Measurements from ENCODE around the gene NF1. TPM values are rescaled to one million over a fixed set of nuclear protein-coding genes. Genes with fewer than 3 reads are reported as not detected.
"Not testable (repeated sequence)": the region's sequence is repeated elsewhere in the genome, so short reads cannot be mapped to it uniquely, and the experiment has no call there.

NF1 gene
- polyA plus RNA-seq, 1 donor from 2014 or later: 10.0 TPM

DNA sequence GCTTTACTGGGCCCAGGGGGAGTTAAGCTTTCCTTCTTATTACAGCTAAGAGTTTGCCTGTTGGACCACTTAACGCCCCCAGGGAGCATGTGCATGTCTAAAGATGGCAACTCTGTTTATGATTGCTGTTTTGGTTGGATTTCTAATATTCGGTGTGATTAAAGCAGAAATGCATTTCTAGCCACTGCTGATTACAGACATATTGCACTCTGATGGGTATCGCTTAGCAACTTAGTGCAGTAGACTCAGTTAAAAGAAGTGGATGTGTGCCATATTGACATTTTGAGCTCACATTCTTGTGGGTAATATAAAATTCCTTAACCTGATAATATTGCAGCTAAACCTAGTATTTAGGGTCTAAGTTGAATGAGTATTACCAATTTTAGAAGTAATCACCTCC lies 4.2 kb downstream of the NF1 start:
- Mint-ChIP-seq H3K36me3 (no peaks in the 10 kb centered on the region), H3K27me3 (no peaks in the 10 kb centered on the region), H3K4me1 (peaks cover 10 to 22% (median 10%) of the 10 kb centered on the region in 3 donors), H3K4me3 (peak overlapping the region in 1 of 4 donors; percentile 8), H3K27ac (no peak overlapping the region), H3K9me3 (no peaks in the 10 kb centered on the region)

DNA sequence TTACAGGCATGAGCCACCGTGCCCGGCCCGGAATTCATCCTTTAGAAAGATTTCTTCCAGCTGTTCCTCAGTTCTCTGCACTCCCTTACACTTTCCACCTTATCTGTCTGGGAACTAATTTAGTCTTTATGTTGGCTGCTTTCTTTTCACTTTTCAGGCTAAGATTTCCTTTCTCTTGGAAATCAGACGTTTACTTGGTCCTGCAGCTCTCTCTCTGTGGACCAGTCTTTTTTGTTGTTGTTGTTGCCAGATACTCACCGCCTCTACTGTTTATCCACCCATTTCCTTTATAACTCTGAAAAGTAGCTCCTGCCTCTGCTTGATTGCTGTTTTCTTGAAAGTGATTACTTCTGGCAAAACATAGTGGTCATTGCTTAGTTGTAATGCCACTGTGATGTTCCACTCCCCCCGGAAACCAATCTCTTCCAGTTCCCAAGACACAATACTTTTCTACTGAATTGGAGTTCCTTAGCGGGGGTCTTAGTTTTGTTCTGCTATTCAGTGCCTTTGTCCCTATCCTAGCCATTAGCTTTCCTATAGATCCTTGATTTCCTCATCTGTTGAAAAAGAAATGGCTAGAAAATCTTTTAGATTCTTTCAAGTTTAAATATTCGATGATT lies 6.2 kb downstream of the NF1 start:
- Mint-ChIP-seq H3K9me3 (no peaks in the 10 kb centered on the region), H3K4me1 (peaks cover 5 to 22% (median 7%) of the 10 kb centered on the region in 3 donors), H3K27me3 (no peaks in the 10 kb centered on the region), H3K4me3 (peak overlapping the region in 1 of 4 donors; percentile 43), H3K36me3 (no peaks in the 10 kb centered on the region), H3K27ac (no peak overlapping the region)

DNA sequence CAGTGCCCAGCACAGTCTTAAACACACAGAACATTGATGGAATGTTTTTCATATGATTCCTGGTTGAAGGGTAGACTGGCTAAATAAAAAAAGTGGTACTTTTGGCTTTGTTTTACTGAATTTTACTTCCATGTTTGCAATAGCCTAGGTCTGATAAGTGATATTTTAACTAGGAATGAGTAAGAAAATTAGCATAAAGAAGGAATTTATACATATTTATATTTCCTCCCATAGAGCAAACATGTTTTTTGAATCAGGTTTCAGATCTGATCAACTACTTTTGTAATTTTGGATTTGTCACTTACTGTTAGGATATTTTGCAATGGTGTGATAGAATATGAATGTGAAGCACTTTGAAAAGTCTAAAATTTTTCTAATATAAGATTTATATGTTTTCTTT lies 7.2 kb downstream of the NF1 start:
- Mint-ChIP-seq H3K27ac (no peak overlapping the region), H3K4me3 (no peak overlapping the region), H3K27me3 (no peaks in the 10 kb centered on the region)

DNA sequence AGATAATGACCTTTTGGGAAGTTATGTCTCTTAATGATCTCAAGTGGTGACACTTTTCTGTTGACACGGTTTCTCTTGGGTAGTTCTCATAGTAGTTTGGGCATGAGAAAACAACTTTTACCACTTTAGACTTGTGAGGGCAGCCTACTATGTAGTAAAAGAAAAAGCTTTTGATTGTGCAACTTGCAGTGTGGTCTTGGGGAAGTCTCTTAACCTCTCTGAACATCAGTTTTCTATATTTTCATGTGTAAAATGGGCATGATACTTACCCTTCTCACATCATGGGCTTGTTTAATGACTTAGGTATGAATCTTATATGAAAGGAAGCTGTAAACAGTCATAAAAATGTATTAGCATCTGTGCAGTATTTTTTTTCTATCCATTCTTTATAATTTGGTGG lies 11.2 kb downstream of the NF1 start:
- no peak overlapping the region for H3K4me3 Mint-ChIP-seq
- H3K9me3 Mint-ChIP-seq: no peaks in the 10 kb centered on the region
- H3K36me3 Mint-ChIP-seq: no peaks in the 10 kb centered on the region
- H3K27me3 Mint-ChIP-seq: no peaks in the 10 kb centered on the region
- peaks cover 0 to 12% (median 0%) of the 10 kb centered on the region in 3 donors for H3K4me1 Mint-ChIP-seq
- H3K27ac Mint-ChIP-seq: no peak overlapping the region

More for the DNA sequence above, 7.2 kb downstream of the NF1 start:
- no peaks in the 10 kb centered on the region for H3K9me3 Mint-ChIP-seq
- H3K4me1 Mint-ChIP-seq: peaks cover 0 to 15% (median 0%) of the 10 kb centered on the region in 3 donors
- no peaks in the 10 kb centered on the region for H3K36me3 Mint-ChIP-seq

DNA sequence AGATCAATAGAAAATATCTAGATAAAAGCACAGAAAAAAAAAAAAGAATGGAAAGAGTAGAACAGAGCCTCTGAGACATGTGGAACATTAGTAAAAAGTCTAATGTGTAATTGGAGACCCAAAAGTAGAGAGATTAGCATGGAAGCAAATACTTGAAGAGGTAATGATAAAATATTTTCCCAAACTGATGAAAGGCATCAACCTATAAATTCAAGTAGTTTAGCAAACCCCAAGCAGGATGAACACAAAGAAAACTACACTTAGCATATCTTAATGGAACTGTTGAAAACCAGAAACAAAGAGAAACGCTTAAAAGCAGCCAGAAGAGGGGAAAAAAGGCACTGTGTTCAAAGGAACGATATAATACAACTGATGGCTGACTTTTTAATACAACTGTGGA lies 16.4 kb downstream of the NF1 start:
- Mint-ChIP-seq H3K27me3 (no peaks in the 10 kb centered on the region), H3K27ac (no peak overlapping the region), H3K9me3 (no peaks in the 10 kb centered on the region), H3K36me3 (no peaks in the 10 kb centered on the region), H3K4me1 (peaks cover 2 to 4% (median 3%) of the 10 kb centered on the region in 3 donors), H3K4me3 (no peak overlapping the region)

DNA sequence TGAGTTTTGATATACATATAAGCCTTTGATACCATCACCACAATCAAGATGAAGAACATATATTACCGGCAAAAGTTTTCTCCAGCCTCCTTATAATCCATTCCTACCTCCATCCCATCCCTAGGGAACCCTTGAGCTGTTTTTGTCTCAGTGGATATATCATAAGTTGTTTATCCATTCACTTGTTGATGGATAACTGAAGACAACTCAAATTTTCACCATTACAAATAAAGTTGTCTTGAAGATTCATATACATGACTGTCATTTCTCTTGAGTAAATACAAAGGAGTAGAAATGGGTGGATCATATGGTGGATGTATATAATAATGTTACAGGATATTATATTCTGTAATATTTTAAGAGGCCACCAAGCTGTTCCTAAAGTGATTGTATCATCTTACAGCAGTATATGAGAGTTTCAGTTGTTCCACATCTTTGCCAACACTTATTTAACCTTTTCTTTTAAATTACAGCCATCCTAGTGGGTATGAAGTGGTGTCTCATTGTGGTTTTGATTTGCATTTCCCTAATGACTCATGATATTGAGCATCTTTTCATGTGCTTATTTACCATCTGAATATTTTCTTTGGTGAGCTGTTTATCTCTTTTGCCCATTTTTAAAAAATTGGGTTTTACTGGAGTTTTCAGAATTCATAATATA lies 17.4 kb downstream of the NF1 start:
- H3K9me3 Mint-ChIP-seq: no peaks in the 10 kb centered on the region
- no peak overlapping the region for H3K4me3 Mint-ChIP-seq
- H3K4me1 Mint-ChIP-seq: peaks cover 2 to 4% (median 3%) of the 10 kb centered on the region in 3 donors
- H3K27ac Mint-ChIP-seq: no peak overlapping the region
- H3K36me3 Mint-ChIP-seq: no peaks in the 10 kb centered on the region
- H3K27me3 Mint-ChIP-seq: no peaks in the 10 kb centered on the region

DNA sequence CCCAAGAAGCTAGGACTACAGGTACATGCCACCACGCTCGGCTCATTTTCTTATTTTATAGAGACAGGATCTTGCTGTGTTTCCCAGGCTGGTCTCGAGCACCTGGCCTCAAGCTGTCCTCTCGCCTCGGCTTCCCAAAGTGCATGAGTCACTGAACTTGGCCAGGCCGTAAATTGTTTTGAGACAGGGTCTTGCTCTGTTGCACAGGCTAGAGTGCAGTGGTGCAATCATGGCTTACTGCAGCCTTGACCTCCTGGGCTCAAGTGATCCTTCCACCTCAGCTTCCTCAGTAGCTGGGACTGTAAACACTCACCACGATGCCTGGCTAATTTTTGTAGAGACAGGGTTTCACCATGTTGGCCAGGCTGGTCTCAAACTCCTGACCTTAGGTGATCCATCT lies 18.6 kb downstream of the NF1 start:
- not testable (repeated sequence) for H3K27me3 Mint-ChIP-seq, H3K4me1 Mint-ChIP-seq, H3K9me3 Mint-ChIP-seq, H3K4me3 Mint-ChIP-seq, H3K27ac Mint-ChIP-seq, H3K36me3 Mint-ChIP-seq

DNA sequence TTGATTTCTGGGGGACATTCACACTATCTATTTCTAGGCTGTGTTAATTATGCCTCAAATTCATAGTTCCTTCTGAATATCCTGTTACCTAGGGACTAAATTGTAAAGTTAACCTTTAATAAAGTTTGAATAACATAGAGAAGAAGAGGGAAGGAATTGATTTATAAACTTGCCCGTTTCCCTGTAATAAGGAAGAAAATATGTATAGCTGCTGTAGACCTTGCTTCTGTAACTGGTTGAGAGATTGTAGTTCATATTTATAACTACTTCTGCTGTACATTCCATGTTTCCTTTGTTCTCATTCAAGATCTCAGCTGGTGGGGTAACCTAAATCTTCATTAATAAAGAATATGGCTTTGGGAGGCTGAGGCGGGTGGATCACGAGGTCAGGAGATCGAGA lies 19.2 kb downstream of the NF1 start:
- H3K4me3 Mint-ChIP-seq: no peak overlapping the region
- no peak overlapping the region for H3K27ac Mint-ChIP-seq
- no peaks in the 10 kb centered on the region for H3K9me3 Mint-ChIP-seq
- H3K4me1 Mint-ChIP-seq: peaks cover 2 to 4% (median 3%) of the 10 kb centered on the region in 3 donors
- no peaks in the 10 kb centered on the region for H3K27me3 Mint-ChIP-seq
- peaks cover under 1% of the 10 kb centered on the region for H3K36me3 Mint-ChIP-seq

DNA sequence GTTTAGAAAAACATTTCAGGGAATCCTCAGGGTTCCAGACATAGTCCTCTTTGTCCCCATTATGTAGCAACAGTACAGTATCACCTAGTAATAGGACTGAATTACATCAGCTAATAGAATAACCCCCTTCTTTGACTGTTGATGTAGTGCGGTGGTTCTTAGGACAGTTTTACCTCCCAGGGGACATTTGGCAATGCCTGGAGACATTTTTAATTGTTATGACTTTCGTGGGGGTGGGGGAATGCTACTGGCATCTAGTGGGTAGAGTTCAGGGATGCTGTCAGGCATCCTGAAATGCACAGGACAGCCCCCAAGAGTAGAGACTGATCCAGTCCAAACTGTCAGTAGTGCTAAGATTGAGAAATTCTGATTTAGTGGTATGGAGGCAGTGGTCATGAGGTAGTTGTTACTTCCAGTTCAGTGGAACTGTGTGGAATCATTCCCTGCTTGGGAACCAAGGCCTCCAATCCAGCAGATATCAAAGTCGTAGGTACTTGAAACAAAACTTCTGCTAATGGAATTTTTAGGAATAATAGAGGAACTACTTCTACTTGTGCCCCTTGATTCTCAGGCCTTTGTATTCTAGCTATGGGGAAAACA lies 20.3 kb downstream of the NF1 start:
- Mint-ChIP-seq H3K27me3 (no peaks in the 10 kb centered on the region), H3K9me3 (peaks cover 0 to 2% (median 0%) of the 10 kb centered on the region in 3 donors), H3K4me1 (peaks cover 3 to 8% (median 4%) of the 10 kb centered on the region in 3 donors), H3K4me3 (no peak overlapping the region), H3K27ac (no peak overlapping the region), H3K36me3 (peaks cover 6% of the 10 kb centered on the region)

DNA sequence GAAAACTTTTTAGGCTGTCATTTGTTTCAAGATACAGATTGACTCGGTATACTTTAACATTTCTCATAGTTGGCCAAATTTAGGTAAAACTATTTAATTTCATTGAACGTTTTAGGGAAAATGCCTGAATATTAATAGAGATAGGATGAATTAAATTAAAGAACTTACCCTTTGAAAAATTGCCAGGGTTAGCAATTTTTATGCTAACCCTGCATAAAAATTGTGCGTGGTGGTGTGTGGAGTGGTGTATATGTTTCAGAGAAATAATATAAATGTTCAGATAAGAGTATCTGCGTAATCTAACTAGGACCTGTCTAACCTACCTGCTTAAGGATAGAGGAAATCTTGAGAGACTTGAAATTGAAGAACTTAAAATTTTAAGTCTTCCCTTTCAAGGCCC lies 21.4 kb downstream of the NF1 start:
- H3K27me3 Mint-ChIP-seq: no peaks in the 10 kb centered on the region
- H3K27ac Mint-ChIP-seq: no peak overlapping the region

DNA sequence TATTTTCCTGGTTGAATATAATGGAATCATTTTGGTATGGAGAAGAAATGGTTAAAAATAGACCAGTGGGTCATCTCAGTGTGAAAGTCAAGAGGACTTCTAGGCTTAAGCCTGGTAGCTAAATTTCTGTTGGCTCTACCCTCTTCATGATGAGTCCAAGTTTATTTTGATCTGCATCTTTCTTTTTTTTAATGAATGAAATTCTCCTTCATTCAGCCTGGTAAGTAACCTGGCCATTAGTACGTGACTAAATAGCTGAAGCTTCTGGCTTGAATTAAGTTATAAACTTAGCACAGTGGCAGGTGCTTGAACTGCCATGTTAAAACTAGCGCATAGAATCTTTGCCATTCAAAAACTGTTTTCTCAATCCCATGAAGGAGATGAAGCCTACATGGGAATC lies 28.0 kb downstream of the NF1 start:
- H3K36me3 Mint-ChIP-seq: peaks cover 9% of the 10 kb centered on the region
- H3K27me3 Mint-ChIP-seq: no peaks in the 10 kb centered on the region
- peaks cover 0 to 2% (median 0%) of the 10 kb centered on the region in 3 donors for H3K9me3 Mint-ChIP-seq
- H3K27ac Mint-ChIP-seq: no peak overlapping the region
- H3K4me1 Mint-ChIP-seq: peaks cover 0 to 10% (median 0%) of the 10 kb centered on the region in 3 donors
- no peak overlapping the region for H3K4me3 Mint-ChIP-seq

More for the DNA sequence above, 21.4 kb downstream of the NF1 start:
- peaks cover 6% of the 10 kb centered on the region for H3K36me3 Mint-ChIP-seq
- peaks cover 3 to 8% (median 4%) of the 10 kb centered on the region in 3 donors for H3K4me1 Mint-ChIP-seq
- H3K9me3 Mint-ChIP-seq: peaks cover 0 to 2% (median 0%) of the 10 kb centered on the region in 3 donors
- no peak overlapping the region for H3K4me3 Mint-ChIP-seq

DNA sequence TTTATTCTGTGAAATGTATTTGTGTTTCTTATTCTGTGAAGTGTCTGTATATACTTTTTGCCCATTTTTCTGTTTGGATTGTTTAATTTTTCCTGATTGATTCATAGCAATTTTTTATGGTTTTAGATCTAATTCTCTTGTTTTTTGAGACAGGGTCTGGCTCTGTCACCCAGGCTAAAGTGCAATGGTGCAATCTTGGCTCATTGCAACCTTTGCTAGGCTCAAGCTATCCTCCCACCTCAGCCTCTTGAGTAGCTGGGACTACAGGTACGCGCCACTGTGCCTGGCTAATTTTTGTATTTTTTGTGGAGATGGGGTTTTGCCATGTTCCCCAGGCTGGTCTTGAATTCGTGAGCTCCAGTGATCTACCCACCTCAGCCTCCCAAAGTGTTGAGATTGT lies 31.5 kb downstream of the NF1 start:
- Mint-ChIP-seq H3K27me3 (no peaks in the 10 kb centered on the region), H3K9me3 (no peaks in the 10 kb centered on the region), H3K4me3 (peak overlapping the region in 1 of 4 donors; percentile 33), H3K4me1 (peaks cover 0 to 8% (median 0%) of the 10 kb centered on the region in 3 donors), H3K27ac (no peak overlapping the region), H3K36me3 (peaks cover 6% of the 10 kb centered on the region)

DNA sequence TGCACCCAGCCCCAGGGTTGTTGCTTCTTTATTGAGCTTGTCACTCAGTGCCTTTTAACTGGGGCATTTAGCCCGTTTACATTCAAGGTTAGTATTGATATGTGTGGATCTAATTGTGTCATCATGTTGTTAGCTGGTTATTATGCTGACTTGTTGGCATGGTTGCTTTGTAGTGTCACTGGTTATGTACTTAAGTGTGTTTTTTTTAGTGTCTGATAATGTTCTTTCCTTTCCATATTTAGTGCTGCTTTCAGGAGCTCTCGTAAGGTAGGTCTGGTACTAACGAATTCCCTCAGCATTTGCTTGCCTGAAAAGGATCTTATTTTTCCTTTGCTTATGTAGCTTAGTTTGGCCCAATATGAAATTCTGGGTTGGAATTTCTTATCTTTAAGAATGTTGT lies 33.5 kb downstream of the NF1 start:
- Mint-ChIP-seq H3K4me1 (peaks cover 0 to 6% (median 4%) of the 10 kb centered on the region in 3 donors), H3K36me3 (peaks cover 6% of the 10 kb centered on the region), H3K9me3 (no peaks in the 10 kb centered on the region), H3K27me3 (no peaks in the 10 kb centered on the region), H3K4me3 (no peak overlapping the region), H3K27ac (no peak overlapping the region)

DNA sequence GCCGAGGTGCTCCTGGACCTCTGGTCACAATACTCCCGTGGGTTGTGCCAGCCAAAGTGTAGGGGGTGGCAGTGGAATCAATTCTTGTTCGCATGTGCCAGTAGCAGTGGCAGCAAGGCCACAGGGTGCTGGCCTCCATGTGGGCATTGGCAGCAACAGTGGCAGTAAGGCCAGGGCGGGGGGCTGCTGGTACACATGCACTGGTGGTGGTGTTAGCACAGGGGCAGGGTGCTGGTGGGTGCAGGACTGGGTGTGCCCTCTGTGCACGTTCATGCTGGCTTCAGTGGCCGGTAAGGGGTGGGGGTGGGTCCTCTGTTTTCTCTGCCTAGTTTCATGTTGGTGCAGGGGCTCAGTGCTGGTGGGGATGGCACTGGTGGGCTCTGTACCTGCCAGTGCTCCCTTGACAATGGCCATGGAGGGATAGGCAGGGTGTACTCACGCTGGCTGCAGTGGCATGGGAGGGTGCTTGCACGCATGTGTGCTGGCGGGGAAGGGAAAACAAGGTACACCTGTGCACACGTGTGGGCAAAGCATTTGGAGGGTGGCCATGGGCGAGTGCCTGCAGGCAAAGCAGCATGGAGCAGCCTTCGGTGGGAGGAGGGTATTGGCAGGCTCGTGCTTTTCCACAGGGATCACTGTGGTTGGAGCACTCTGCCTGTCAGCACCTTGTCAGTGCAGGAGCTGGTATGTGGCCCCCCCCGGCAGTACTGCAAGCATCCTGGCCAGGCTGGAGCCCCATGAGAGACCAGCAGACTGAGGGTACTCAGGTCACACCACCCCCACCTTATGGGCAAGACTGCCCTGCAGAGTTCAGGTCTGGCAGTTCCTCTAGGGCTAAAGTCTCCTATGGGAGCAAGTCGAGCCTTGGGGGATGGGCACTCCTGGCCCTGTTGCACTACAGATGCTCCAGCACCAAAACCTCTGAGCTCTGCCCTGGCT lies 35.8 kb downstream of the NF1 start:
- H3K36me3 Mint-ChIP-seq: peaks cover 6% of the 10 kb centered on the region
- no peak overlapping the region for H3K27ac Mint-ChIP-seq
- H3K9me3 Mint-ChIP-seq: no peaks in the 10 kb centered on the region
- peaks cover 0 to 6% (median 4%) of the 10 kb centered on the region in 3 donors for H3K4me1 Mint-ChIP-seq
- no peak overlapping the region for H3K4me3 Mint-ChIP-seq
- H3K27me3 Mint-ChIP-seq: no peaks in the 10 kb centered on the region

DNA sequence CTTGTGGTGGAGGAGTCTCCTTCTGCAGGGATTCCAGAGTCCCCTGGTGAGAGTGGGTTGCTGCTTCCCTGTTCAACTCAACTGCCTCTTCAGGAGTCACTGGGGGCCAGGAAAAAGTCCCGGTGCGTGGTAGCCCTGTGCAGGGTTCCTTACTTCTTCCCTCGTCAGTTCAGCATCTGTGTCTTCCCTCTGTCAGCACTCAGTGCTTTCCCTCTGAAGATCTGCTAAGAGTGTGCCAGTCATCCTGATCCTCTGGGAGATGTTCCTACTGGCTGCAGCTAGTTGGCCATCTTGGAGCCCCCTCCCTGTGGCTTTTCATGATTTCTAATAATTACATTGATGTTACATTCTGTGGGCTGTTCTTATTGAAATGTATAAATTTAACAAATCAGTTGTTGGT lies 36.5 kb downstream of the NF1 start:
- Mint-ChIP-seq H3K27ac (no peak overlapping the region), H3K4me3 (no peak overlapping the region), H3K9me3 (no peaks in the 10 kb centered on the region)

More for the DNA sequence above, 36.5 kb downstream of the NF1 start:
- peaks cover 3% of the 10 kb centered on the region for H3K36me3 Mint-ChIP-seq
- H3K4me1 Mint-ChIP-seq: peaks cover 0 to 4% (median 4%) of the 10 kb centered on the region in 3 donors
- no peaks in the 10 kb centered on the region for H3K27me3 Mint-ChIP-seq

Measured in IgD-negative memory B cell (primary cell).